Neural progenitor cell (in vitro differentiated cells): ENCODE data around the gene CHRNA4.
"Not testable (repeated sequence)": the region's sequence is repeated elsewhere in the genome, so short reads cannot be mapped to it uniquely, and the experiment has no call there.

Source experiments
- CTCF ChIP-seq: fragments of 200-600 bp; sonication (generic); IDR thresholded peaks from 2 replicates; pipeline ENCODE4 v1.5.1; 2017; ENCODE audit warnings: antibody characterized with exemption, mild to moderate bottlenecking
- EZH2 ChIP-seq: fragments of 200-600 bp; sonication (generic); IDR thresholded peaks from 2 replicates; pipeline ENCODE4 v1.6.1; 2017; ENCODE audit warnings: antibody characterized with exemption, mild to moderate bottlenecking, moderate library complexity

- TF ChIP-seq CTCF, EZH2: not testable (repeated sequence)
These were observed 20.9 kb downstream of the CHRNA4 start for GRCh38 chr20:63340158-63340688.
